Retinal pigment epithelial cell (primary cell): ENCODE results near the gene IPO9.
A peak's percentile ranks its signal among the peaks of the same experiment; 100 is the strongest.

Source experiments
- DNase-seq: peaks from one replicate; pipeline ENCODE4 v3.0.0-alpha.2; 2010; ENCODE audit warnings: low read depth
- H3K4me3 ChIP-seq: 2 replicates; pipeline ENCODE4 v1.5.1; 2011; ENCODE audit warnings: mild to moderate bottlenecking, low read length, control low read depth, moderate library complexity
- TF ChIP-seq, protein P1 (sequence below): conservative IDR thresholded peaks from 2 replicates; pipeline ENCODE4 v1.5.1; 2011; ENCODE audit warnings: low read depth, low read length, control low read depth, inconsistent platforms

Gene IPO9

DNA sequence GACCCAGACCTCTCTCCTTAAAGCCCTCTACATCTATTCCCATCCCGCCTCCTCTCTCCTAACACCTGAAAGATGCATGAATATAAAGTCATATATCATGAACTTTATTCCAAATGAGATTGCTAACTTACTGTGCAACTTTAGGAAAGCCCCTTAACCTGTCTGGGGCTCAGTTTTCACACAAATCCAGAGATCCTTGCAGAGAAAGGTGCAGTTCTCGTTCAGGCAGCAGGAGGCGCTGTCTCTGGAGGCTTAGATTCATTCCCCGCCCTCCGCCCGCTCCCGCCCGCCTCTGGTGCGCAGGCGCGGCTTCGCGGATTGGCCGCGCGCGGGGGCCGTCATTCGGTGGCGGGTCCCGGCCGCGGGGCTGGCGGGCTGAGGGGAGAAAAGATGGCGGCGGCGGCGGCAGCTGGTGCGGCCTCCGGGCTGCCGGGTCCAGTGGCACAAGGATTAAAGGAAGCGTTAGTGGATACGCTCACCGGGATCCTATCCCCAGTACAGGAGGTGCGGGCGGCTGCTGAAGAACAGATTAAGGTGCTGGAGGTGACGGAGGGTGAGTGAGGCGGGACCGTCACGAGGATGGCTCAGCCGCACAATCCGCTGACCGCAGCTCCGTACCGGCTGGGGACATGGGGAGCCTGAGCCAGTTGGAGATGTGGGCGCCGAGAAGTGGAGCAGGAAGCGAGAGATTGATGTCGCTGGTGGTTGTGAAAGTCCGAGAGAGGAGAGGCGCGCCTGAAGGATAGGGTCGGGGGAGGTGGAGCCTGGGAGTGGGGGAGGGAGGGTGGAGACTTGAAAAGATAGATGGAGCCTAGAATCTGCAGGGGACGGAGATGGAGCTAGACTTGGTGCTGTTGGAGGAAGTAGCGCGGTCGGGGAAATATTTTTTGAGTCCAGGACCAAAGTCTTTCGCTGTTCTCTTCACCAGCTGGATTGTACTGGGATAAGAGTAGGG, at the start of gene IPO9:
Gene IPO9 (plus strand): TSS at position 338 of the 955 bp plus-strand sequence. CDS start 53 bp downstream, at position 391.
- peak within 1 kb of the TSS; percentile 99 for H3K4me3 ChIP-seq
- TF ChIP-seq, protein P1, sequence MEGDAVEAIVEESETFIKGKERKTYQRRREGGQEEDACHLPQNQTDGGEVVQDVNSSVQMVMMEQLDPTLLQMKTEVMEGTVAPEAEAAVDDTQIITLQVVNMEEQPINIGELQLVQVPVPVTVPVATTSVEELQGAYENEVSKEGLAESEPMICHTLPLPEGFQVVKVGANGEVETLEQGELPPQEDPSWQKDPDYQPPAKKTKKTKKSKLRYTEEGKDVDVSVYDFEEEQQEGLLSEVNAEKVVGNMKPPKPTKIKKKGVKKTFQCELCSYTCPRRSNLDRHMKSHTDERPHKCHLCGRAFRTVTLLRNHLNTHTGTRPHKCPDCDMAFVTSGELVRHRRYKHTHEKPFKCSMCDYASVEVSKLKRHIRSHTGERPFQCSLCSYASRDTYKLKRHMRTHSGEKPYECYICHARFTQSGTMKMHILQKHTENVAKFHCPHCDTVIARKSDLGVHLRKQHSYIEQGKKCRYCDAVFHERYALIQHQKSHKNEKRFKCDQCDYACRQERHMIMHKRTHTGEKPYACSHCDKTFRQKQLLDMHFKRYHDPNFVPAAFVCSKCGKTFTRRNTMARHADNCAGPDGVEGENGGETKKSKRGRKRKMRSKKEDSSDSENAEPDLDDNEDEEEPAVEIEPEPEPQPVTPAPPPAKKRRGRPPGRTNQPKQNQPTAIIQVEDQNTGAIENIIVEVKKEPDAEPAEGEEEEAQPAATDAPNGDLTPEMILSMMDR = peak; percentile 91
- peak; percentile 67 for DNase-seq

DNA sequence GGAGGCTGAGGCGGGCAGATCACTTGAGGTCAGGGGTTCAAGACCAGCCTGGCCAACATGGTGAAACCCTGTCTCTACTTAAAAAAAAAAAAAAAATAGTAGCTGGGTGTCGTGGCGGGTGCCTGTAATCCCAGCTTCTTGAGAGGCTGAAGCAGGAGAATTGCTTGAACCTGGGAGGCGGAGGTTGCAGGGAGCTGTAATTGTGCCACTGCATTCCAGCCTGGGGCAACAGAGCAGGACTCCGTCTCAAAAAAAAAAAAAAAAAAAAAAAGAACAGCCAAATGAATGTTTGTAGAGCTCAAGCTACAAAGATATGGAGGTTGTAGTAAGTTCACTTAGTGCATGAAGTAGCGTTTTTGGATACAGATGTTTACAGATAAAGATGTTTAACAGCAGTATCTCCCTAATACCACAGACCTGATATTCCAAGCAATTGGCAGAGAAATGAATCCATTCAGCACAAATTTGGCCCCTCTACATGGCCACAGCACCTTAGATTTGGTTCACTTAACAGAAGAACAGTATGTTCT, 49.5 kb upstream of the IPO9 start:
- TF ChIP-seq, protein P1 = no peak
- no peak for DNase-seq
- no peak overlapping the region for H3K4me3 ChIP-seq

DNA sequence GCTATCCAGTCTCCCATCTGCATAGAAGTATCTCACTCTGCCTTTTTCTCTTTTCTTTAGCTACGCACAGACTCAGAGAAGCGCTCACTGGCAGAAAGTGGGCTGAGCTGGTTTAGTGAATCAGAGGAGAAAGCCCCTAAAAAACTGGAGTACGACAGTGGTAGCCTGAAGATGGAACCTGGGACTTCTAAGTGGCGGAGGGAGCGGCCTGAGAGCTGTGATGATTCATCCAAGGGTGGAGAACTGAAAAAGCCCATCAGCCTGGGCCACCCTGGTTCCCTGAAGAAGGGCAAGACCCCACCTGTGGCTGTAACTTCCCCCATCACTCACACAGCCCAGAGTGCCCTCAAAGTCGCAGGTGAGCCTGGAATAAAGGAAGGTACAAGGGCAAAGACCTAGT, 48.0 kb upstream of the IPO9 start:
- H3K4me3 ChIP-seq = no peak overlapping the region
- no peak for DNase-seq
- TF ChIP-seq, protein P1 = no peak

DNA sequence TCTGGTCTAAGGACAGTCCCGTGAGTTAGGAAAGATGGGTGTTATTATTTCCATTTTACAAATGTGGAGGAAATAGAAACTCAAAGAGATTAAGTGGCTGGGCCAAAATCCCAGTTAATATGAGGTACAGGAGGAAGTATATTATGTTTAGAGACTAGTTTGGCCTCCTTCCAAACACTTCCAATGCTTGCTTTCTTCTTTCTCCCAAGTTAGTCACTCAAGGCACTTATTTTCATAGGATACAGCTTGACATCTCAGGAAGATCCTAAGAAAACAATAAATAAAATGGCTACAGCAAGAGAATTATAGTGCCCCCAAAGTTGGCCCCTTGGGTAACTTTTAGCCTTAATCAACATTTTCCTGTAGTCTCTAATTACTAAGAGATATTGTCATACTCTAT, 47.5 kb upstream of the IPO9 start:
- DNase-seq = no peak
- H3K4me3 ChIP-seq = no peak overlapping the region
- TF ChIP-seq, protein P1 = no peak

DNA sequence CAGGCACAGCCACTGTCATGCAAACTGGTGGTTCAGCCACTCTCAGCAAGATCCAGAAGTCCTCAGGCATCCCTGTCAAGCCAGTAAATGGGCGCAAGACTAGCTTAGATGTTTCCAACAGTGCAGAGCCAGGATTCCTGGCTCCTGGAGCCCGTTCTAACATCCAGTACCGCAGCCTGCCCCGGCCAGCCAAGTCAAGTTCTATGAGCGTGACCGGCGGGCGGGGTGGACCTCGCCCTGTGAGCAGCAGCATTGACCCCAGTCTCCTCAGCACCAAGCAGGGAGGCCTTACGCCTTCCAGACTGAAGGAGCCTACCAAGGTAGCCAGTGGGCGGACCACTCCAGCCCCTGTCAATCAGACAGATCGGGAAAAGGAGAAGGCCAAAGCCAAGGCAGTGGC, 46.6 kb upstream of the IPO9 start:
- no peak for DNase-seq
- TF ChIP-seq, protein P1 = no peak
- H3K4me3 ChIP-seq = no peak overlapping the region

DNA sequence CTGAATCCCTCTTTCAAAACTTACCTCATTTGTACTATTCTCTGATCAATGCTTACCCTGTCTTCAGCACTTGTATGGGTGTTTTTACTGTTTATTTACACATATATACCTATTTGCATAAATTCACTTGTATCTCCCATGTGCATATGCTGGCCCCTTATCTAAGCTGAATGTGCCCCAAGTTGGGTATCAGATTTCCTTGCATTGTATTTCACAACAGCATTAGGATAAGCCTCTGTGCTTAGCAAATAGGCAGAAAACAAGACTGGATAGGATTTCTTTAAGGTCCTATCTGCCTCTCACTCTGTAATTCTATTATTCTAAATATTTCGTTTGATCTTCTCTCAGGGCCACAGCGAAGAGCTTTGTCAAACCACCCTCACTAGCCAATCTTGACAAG, 45.9 kb upstream of the IPO9 start:
- TF ChIP-seq, protein P1 = no peak
- no peak for DNase-seq

More for the DNA sequence above, 45.9 kb upstream of the IPO9 start:
- H3K4me3 ChIP-seq = no peak overlapping the region
